Putamen (tissue), 1 donor: ENCODE measurements around the gene SERPINB13.
"Not testable (repeated sequence)": the region's sequence is repeated elsewhere in the genome, so short reads cannot be mapped to it uniquely, and the experiment has no call there.

Experiments used
- DNase-seq: peaks from one replicate; pipeline ENCODE4 v3.0.0-alpha.2; 2016; ENCODE audit warnings: low spot score

SERPINB13 gene

GRCh38 chr18:63590966-63591695, 4.0 kb downstream of the SERPINB13 start:
- no peak for DNase-seq

- no peak for DNase-seq
These were observed 4.6 kb downstream of the SERPINB13 start for GRCh38 chr18:63591725-63592124.

- no peak for DNase-seq
These were observed 5.3 kb downstream of the SERPINB13 start for GRCh38 chr18:63592471-63592870.

- DNase-seq: no peak
These were observed 9.8 kb downstream of the SERPINB13 start for GRCh38 chr18:63596964-63597363.

GRCh38 chr18:63603355-63603754, 16.2 kb downstream of the SERPINB13 start:
- DNase-seq: no peak

GRCh38 chr18:63603772-63604171, 16.6 kb downstream of the SERPINB13 start:
- no peak for DNase-seq

DNA sequence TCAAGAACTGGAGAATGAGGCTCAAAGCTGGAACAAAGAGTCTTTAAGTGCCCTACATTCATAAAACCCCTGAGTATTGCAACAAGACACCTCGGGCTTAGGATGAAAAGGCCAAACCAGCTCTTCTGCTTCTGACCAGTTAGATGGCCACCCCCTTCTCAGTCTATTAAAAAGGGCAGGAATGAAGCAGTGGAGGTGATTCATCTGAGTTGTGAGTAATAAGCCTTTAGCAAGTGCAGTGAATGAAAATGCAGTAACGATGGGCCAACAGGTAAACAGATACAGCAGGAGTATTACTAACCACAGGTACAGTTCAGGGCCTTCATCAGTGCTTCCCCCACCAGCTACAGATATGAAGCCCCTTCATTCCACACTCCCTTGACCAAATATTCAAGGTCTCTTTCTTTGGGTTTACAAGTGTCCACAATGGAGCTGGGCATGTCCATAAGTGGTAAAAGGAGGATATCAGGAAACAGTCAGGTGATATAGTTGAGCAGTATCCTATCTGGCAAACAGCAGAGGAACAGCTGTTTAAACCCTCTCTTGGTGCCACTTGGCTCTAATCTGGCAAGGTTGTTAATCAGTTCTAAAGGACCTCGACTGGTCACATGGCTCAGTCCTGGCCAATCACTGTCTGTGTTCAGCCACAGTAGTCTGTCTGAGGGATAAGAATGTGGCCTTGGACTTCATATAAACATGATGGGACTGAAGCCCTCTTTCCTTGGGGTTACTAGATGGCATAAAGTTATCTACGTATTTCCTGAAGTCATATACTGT, 17.8 kb downstream of the SERPINB13 start:
- no peak for DNase-seq

- DNase-seq: no peak
These were observed 19.4 kb downstream of the SERPINB13 start for GRCh38 chr18:63606526-63606925.

DNA sequence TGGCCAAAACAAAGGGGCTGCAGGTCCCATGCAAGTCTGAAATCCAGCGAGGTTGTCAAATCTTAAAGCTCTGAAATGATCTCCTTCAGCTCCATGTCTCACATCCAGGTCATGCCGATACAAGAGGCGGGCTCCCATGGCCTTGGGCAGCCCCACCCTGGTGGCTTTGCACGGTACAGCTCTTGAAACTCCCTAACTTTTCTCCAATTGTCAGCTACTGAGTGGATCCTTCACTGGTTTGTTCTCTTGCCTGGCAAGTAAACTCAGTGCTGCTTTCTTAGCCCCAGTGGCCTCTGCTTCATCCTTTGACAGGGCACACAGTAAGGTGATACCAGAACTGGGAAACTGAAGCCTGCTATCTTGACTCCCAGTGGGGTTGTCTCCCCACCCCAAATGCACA, 26.3 kb downstream of the SERPINB13 start:
- DNase-seq: no peak

DNA sequence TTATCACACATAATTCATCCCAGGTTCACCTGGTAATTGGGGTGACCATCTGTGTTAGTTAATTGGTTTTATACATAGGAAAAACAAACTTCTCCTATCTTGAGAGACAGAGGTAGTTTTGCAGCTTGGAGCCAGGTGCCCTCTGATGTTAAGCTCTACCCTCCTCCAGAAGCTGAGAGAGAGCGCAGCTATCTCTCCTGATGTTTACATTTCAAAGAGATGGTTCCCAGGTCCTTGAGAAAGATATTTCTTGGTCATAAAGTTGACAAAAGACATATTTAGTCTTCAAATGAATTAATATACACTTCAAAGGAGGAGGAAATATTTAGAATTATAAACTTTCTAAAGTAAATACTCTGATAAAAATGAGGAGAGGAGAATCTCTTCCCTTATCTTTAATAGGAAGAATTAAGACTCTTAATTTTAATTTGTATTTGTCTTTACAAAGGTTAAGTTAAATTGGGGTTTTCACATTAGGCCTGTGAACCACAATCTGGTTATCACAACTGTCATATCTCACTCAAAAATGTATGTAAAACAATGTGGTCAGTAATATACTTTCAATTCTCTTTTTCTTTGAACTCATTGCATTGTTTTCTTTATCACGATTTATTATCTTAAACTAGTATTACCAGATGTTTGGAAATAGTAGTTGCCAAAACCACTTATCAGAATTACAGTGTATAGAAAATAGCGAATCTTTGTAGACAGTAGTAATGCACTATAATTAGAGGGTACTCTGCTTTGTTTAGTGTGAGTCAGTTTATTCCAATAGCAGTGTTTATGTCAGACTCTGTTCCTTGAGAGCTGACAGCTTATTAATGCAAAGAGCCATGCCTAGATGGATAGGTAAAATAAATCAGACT, 30.1 kb downstream of the SERPINB13 start:
- DNase-seq: no peak

DNA sequence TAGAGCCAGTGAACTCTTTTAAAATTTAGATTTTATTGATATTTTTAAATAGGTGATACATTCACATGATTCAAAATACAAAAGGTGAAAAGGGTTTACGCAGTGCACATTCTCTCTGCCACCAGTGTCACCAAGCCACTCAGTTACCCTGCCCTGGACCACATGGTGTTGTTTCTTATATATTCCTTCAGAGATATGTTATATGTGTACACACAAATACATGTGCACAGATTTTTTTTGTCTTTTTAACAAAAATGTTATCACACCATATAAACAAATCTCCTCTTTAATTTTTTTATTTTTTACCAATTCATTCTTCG, 30.7 kb downstream of the SERPINB13 start:
- DNase-seq: no peak

GRCh38 chr18:63619661-63620060, 32.5 kb downstream of the SERPINB13 start:
- no peak for DNase-seq

DNA sequence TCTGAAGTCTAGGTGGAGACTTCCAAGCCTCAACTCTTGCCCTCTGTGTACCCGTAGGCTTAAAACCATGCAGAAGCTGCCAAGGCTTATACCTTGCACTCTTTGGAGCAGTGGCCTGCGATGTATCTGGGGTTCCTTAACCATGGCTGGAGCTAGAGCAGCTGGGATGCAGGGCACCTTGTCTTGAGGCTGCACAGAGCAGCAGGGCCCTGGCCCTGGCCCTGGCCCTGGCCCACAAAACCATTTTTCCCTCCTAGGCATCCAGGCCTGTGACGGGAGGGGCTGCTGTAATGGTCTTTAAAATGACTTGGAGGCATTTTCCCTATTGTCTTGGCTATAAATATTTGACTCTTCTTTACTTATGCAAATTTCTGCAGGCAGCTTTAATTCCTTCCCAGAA, 37.7 kb downstream of the SERPINB13 start:
- no peak for DNase-seq

GRCh38 chr18:63626431-63626830, 39.3 kb downstream of the SERPINB13 start:
- DNase-seq: no peak

- no peak for DNase-seq
These were observed 40.7 kb downstream of the SERPINB13 start for GRCh38 chr18:63627819-63628218.

- DNase-seq: no peak
These were observed 50.6 kb downstream of the SERPINB13 start for GRCh38 chr18:63637703-63638102.

GRCh38 chr18:63641157-63641680, 54.1 kb downstream of the SERPINB13 start:
- not testable (repeated sequence) for DNase-seq

DNA sequence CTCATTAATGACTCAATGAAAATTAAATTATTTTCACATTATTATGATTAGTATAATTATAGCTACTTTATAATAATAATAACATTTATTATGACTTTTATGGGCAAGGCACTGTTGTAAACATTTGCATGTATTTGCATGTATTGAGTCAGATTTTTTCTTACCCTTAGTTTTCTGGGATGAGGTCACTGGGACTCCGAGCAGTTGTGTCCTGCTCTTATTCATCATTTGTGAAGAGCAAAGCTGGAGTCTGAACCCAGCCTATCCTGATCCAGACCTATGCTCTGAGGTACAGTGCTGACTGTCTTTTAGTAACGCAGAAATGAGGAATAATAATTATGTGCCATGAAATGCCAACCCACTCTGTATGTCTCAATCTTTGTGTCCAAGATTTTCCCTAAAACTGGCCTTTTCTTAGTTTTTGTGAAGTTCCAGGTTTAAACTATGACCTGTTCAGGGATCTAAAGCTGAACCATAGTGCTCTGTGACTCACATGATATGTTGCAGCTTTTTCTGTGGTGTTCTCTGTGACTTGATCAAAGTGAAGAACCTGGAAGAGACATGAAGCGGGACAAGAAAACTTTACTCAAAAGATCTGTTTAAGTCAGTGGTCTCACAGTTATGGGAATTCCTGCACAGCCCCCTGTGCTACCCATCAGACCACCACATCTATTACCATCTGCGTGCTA, 55.7 kb downstream of the SERPINB13 start:
- not testable (repeated sequence) for DNase-seq

DNA sequence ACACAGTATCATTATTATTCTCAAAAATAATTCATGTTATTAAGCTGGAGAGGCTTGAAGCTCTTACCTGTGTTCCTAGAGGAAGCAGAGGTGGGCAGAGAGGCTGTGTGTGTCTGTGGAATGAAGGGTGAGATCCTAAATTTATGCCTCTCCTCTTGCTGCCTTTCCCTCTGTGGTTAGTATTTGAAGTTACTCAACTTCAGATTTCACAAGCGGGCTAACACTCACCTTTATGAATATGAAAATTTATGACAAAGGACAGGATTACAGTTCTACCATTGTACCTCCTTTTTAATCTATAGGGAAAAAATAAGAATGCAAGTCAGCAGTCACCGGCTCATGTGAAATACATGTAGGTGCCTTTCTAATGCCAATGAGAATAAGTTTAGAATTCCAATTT, 57.0 kb downstream of the SERPINB13 start, which contains the start of gene SERPINB4:
SERPINB4 (minus strand) TSS at position 115 of the 400 bp plus-strand sequence. CDS start 679 bp downstream, outside the sequence.
- DNase-seq: not testable (repeated sequence)

DNA sequence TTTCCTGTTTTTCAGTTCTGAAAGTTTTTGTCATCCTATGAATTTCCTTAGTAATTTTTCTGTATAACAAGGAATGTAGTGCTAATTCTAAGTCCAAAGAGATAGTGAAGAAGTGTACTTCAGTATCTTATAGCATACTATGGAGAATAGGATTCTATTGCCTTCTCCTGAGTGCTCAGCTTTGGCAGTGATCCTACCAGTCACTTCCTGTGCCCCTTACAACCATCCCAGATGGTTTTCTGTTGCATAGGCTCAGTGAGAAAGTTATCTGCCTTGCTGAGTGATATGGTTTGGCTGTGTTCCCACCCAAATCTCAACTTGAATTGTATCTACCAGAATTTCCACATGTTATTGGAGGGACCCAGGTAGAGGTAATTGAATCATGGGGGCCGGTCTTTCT, 57.6 kb downstream of the SERPINB13 start:
- DNase-seq: not testable (repeated sequence)

DNA sequence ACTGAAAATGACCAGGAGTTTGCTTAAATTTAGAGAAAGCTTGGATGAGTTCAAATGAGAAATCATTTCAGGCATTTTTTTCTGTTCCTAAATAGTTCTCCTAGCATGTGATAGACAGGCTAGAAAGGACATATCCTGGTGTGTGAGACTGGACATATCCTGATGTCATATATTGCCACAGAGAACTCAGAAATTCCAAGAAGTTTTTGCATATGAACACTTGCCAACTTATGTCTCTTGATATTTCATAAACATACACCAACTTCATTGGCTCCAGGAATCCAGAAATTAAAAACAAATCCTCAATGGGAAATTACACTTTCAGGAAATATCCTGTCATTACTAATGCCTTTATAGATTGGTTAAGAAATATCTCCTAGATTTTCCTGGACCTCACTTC, 59.8 kb downstream of the SERPINB13 start:
- DNase-seq: no peak

DNA sequence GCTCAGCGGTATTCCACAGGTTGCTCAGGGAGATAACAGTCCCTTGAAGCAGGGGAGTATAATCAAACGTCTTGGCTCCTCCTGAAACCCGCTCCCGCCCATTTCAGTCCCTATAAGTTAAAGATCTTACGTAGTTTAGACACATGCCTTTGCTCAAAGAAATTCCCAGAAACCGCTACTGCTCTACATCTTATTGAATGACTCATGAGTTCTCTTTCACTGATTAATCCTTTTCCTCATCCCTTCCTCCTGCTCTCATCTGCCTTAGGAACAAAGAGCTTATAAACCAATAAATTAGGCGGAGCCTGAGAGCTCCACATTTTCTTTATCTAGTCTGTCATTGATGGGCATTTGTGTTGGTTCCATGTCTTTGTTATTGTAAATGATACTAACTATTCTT, 61.1 kb downstream of the SERPINB13 start:
- no peak for DNase-seq
